OCI-LY7 (cell line): Measurements from ENCODE around the gene ACYP2.

Experiments used
- EZH2phosphoT487 ChIP-seq: fragments of 200-600 bp; sonication (generic); IDR thresholded peaks from 2 replicates; pipeline ENCODE4 v1.6.1; 2018; ENCODE audit warnings: low read depth, borderline replicate concordance, mild to moderate bottlenecking, mixed run types, antibody characterized with exemption, low read length, moderate library complexity, mixed read lengths
- TF ChIP-seq, protein P1 (sequence below): fragments of 200-600 bp; sonication (generic); conservative IDR thresholded peaks from 2 replicates; pipeline ENCODE4 v1.5.1; 2014; ENCODE audit warnings: mild to moderate bottlenecking, antibody characterized with exemption, low read length, moderate library complexity, mixed read lengths

- TF ChIP-seq, protein P1, sequence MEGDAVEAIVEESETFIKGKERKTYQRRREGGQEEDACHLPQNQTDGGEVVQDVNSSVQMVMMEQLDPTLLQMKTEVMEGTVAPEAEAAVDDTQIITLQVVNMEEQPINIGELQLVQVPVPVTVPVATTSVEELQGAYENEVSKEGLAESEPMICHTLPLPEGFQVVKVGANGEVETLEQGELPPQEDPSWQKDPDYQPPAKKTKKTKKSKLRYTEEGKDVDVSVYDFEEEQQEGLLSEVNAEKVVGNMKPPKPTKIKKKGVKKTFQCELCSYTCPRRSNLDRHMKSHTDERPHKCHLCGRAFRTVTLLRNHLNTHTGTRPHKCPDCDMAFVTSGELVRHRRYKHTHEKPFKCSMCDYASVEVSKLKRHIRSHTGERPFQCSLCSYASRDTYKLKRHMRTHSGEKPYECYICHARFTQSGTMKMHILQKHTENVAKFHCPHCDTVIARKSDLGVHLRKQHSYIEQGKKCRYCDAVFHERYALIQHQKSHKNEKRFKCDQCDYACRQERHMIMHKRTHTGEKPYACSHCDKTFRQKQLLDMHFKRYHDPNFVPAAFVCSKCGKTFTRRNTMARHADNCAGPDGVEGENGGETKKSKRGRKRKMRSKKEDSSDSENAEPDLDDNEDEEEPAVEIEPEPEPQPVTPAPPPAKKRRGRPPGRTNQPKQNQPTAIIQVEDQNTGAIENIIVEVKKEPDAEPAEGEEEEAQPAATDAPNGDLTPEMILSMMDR = no peak
- no peak for TF ChIP-seq EZH2phosphoT487
Measured at GRCh38 chr2:54143780-54144179, 28.4 kb downstream of the ACYP2 start.
